ENCODE results near the gene NAV2.

Gene NAV2

DNA sequence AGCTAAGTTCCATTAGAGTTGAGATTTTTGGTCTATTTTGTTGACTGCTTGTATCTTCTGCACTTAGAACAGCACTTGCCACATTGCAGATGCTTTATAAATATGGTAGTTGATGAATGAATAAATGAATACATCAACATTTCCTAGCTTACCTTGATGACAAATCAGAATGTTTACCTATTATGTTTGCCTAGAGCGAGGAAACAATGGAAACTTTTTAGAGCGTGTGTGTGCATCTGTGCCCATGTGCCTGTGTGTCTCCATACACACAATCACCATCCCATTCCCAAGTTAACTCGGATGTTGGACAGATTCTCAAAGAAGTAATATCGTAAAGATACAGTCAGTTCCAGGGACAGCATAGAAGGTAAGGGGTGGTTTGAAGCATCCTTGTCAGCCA lies 308.6 kb downstream of the NAV2 start:
- DNase-seq (ENCODE audit: low read depth) = no peak
- H3K4me3 ChIP-seq (replicated peaks; ENCODE audit: low read depth, low read length) = no peak overlapping the region
- TF ChIP-seq, protein P1, sequence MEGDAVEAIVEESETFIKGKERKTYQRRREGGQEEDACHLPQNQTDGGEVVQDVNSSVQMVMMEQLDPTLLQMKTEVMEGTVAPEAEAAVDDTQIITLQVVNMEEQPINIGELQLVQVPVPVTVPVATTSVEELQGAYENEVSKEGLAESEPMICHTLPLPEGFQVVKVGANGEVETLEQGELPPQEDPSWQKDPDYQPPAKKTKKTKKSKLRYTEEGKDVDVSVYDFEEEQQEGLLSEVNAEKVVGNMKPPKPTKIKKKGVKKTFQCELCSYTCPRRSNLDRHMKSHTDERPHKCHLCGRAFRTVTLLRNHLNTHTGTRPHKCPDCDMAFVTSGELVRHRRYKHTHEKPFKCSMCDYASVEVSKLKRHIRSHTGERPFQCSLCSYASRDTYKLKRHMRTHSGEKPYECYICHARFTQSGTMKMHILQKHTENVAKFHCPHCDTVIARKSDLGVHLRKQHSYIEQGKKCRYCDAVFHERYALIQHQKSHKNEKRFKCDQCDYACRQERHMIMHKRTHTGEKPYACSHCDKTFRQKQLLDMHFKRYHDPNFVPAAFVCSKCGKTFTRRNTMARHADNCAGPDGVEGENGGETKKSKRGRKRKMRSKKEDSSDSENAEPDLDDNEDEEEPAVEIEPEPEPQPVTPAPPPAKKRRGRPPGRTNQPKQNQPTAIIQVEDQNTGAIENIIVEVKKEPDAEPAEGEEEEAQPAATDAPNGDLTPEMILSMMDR (IDR thresholded peaks at IDR 0.05; ENCODE audit: low read length, missing control alignments) = no peak

DNA sequence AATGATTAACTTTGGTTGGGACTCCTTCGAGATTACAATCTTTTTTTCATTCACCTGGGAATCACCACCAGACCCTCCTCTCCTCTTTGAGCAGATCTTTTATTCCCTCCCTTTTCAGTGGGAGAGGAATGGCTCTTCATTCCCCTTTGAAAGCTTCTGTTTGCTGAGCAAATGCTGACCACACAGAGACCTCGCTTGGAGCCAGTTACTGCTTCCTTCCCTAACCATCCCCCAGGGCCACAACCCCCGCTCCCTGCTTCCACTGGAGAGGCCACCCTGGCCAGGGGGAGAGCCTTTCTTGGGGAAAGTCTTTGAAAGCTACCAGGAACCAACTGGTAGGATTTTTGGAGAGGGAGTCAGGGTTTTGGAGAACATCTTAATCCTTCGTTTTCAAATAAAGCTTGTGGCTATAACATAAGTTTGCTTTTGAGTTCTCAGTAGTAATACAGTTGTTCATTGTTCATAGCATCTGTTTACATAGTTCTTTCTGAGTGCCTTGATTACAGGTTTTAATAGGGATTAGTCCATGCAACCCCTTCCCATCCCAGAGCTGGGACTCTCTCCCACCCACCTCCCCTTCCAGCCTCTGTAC lies 309.2 kb downstream of the NAV2 start:
- TF ChIP-seq, protein P1 (IDR thresholded peaks at IDR 0.05; ENCODE audit: low read length, missing control alignments) = no peak
- H3K4me3 ChIP-seq (replicated peaks; ENCODE audit: low read depth, low read length) = no peak overlapping the region
- DNase-seq (ENCODE audit: low read depth) = no peak

DNA sequence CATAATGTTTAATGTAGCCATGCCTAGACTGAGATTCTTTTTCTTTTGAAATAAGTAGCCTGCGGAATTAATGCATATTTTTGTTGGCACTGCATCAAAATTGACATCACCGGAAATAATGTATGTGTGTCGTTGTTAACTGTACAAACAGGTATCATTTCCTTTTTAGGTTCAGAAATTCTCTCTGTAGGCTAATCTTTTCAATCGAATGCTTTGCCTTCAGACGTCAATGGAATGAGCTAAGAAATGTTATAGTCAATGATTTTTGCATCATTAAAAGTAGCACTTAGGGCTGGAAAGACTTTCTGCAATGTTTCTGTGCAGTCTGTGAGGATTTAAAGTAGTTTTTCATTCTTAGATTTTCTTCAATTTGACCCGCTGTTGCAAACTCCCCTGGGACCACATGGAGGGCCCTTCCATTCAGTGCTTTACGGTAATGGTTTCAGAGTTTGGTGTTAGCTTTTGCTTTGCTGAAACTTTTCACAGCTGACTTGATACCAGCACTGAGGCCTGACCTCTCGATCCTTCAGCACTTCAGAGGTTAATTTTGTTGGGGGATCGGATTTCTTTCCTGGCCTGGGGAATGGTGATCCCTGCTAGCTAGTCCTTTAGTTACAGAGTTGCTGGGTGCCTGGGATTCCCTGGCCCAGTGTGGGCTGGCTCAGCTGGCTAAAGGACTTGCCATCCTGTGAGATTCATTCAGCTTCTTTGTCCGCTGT lies 309.9 kb downstream of the NAV2 start:
- peak; percentile 68 for DNase-seq (ENCODE audit: low read depth)
- H3K4me3 ChIP-seq (replicated peaks; ENCODE audit: low read depth, low read length) = peak overlapping the region; percentile 13
- TF ChIP-seq, protein P1 (IDR thresholded peaks at IDR 0.05; ENCODE audit: low read length, missing control alignments) = no peak

DNA sequence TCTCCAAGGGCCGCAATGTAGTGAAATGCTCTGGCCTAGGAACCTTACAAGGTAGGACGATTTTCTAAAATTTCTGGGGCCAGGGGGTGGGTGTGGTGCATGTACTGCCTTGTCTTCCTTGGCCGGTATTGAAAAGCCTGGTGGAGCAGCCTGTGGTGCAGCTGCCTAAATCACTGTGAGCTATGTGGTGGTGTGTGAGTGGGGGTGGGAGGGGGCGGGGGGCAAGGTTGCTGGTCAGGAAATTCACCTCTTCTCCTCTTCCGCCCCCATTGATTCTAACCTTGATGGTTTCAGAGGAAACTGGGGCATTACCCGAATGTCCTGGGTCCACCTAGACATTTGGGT lies 310.4 kb downstream of the NAV2 start:
- DNase-seq (ENCODE audit: low read depth) = no peak
- peak overlapping the region; percentile 13 for H3K4me3 ChIP-seq (replicated peaks; ENCODE audit: low read depth, low read length)
- TF ChIP-seq, protein P1 (IDR thresholded peaks at IDR 0.05; ENCODE audit: low read length, missing control alignments) = no peak

DNA sequence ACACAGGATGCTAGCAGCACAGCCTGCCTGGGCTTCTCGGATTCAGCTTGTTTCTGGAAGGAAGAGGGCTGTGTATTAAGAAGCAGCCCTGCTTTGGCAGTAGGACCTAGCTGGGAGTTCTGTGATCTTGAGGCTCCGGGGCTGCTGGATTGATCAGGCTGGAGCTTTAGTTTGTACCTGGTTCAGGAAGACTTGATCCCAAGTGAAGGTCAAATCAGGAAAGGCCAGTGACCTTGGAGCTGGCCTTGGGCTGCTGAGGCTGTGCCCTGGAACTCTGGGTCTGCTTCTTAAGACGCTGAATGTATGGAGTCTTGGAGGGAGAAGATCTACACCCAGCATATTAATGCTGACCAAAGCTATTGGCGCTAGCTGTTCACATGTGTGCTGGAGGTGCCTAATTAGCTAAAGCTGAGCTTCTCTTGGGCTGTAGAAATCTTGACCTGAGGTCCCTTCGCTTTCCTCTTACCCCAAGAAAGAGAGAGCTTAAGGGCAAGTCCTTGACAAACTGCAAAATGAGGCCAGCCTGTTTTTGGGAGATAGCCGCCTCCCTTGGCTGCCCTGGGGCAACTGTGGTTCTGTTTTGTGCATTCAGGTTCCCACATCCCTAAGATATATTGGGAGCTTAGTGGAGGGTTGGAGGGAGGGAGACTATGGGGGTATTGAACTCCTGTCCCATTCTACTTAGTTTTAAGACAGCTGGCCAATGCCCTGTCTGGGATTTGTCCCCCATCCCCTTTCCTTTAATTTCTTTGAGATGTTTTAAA lies 311.7 kb downstream of the NAV2 start:
- DNase-seq (ENCODE audit: low read depth) = no peak
- H3K4me3 ChIP-seq (replicated peaks; ENCODE audit: low read depth, low read length) = no peak overlapping the region
- TF ChIP-seq, protein P1 (IDR thresholded peaks at IDR 0.05; ENCODE audit: low read length, missing control alignments) = no peak

DNA sequence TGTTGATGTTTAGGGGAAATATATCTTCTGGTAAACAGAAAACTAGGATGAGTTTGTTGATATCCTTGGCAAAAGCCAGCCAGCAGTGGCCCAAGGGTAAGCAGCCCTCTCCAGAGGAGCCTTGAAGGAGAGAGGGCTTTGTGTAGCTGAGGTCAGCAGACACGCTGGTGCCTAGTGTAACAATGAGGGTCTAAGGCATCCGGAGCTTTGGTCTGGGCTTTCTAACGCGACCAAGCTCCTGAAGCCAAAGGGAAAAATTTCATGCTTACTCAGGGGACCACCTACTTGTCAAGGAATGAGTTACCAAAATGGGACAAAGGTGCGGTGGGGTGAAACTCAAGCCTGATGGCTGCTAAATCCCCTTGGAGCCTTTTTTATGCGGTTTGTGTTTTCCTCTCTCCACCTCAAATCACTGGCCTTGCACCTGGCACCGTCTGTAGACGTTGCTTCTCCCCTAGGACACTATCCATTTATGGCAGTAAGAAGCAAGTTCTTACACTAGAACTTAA lies 312.7 kb downstream of the NAV2 start:
- no peak for DNase-seq (ENCODE audit: low read depth)
- TF ChIP-seq, protein P1 (IDR thresholded peaks at IDR 0.05; ENCODE audit: low read length, missing control alignments) = no peak
- H3K4me3 ChIP-seq (replicated peaks; ENCODE audit: low read depth, low read length) = no peak overlapping the region

All from fibroblast of pulmonary artery (primary cell).